UCSD-AML1 (cell line): Measurements from ENCODE around the gene ZDHHC3.
"Not testable (repeated sequence)": the region's sequence is repeated elsewhere in the genome, so short reads cannot be mapped to it uniquely, and the experiment has no call there.

Experiments used
- DNase-seq: peaks from one replicate; lab custom pipeline; 2025; ENCODE audit not compliant: unreplicated experiment; lab: John Stamatoyannopoulos, UW

Gene ZDHHC3

DNA sequence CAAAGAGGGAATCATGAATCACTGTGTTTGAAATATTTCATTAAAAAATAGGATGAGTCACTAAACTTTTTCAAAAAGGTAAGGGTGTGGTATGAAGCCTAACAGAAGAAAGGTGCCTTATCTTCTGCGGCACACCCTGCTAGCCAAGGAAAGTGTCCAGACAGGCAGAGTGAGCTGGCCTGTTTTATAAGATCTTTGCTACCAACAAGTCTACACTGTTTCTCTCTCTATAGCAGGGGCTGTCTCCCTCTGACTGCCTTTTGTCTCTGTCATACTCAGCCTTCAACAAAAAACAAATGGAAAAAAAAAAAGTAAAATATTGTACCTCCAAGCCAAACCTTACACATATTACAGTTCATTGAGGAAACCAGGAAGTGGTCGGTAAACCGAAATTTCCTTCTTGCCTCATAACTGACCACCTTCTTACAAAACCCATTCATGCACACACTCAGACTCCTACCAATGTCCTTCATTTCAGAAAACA, 9.1 kb downstream of the ZDHHC3 start:
- no peak for DNase-seq

DNA sequence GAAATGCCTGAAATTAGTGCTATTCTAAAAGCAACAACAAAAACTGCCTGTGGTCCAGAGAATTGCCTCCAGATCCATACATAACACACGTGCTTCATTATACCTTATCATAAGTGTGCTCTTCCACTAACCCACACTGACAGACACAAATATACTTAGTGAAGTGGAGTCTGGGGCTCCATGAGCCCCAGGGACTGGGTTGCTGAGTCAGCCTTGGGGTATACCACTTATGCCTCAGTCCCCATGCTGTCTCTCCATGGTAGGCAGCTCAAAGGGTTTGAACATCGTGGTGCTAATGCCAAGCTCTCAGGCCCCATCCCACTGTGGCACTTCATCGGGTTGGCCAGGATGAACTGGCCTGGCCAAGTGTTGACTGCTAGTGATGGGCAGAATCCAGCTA, 10.8 kb downstream of the ZDHHC3 start:
- no peak for DNase-seq

DNA sequence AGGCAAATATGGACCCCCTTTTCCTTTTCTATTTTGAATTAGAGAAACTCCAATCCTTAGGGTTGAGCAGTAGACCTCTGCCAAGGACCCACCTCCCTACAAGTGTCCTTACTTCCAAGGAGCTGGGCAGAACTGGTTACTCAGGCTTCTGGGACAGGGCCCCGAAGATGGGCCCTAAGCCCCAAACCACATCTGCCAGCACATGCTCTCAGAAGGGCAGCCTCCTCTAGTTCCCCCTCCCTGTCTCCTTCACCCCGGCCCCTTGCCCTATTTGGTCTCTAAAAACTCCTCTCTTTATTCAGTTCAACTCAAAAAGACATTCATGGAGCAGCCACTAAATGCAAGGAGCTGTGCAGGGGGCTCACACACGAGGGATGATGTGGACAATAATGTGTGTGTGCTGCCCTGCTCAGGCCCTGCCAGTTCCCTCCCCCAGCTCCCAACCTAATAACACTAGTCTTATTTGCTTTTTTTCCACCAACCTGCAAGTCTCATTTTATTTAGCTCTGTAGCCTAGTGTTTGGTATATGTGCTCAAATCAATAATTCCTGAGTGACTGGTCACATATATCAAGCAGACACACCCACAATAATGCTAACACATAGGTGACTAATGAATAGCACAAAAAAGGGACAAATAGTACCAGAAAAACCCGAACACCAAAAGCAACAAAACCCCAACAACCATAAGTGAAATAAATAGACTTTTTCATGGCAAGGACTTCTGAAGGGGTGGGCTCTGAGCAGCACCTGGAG, 12.2 kb downstream of the ZDHHC3 start:
- DNase-seq, result no peak

DNA sequence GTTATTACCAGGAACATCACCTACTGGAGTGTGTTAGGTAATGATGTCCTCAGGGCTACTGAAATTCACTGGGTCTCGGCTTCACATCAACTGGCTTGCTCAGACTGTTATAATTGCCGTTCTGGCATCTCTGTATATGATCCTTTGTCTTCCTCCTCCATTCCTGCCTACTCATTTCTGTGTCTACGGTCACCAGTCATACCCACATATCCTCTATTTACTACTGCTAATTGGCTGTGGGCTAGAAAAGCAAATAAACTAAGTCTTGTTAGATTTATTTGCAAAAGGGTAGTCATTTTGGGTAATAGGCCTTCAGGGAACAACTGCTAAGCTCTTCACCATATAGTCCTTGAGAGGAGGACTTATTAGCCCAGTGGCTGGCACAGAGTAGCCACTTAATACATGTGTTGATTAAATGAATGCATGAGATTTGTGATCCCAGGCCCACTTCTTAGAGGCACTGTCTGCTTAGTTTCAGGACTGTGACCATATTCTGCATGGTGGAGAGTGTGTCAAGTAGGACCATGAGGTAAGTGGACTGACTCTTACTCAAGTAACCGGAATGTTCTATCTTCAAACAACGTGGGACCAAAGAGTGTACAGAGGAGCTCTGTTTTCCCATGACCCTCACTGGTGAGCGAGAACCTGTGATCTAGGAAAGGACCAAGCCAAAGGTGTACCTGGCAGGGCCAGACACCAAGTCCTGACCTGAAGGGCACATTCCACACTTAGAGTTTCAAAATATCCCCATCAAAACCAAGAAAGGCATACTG, 13.2 kb downstream of the ZDHHC3 start:
- no peak for DNase-seq

DNA sequence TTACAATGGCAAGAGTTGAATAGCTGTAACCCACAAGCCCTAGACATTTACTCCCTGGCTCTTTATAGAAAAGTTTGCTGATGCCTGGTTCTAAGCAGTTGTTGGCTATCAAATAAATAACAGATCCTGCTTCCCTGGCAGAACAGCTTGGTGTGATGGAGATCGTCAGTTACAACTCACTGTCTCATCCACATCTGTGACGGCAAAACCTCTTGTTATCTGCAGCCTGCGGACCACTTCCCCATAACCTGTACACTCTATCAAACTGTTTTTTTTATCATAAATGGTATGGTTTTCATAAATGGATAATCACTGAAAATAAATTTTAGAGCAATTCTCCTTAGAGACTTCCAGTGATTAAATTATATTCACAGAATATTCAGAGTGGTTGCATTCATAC, 14.1 kb downstream of the ZDHHC3 start:
- DNase-seq, result no peak

DNA sequence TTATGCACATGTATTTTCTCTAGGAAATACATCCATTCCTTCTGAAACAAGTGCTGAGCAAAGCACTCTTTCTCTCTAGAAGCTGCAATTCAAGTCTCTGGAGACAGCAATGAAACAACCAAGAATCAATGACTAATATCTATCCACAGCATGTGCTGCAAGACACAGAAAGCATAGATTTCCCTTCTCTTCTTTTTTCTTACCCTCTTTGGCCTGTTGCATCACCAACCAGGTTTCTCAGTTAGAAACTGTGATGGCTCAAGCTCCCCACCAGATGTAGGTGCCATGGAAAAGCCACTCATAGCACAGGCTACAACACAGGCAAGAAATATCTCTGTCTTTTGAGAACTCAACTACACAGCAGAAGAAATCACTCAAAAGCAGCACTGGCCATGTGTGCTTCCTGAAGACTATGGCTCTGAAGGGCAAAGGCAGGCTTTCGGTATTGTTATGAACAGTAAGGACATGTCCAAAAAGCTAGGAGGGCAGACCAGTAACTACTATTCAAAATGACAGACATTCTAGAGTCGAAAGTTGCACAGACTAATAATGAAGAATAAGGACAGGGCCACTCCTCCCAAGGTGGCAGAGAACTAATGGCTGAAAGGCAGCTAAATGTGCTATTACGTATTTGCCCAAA, 15.5 kb downstream of the ZDHHC3 start:
- no peak for DNase-seq

DNA sequence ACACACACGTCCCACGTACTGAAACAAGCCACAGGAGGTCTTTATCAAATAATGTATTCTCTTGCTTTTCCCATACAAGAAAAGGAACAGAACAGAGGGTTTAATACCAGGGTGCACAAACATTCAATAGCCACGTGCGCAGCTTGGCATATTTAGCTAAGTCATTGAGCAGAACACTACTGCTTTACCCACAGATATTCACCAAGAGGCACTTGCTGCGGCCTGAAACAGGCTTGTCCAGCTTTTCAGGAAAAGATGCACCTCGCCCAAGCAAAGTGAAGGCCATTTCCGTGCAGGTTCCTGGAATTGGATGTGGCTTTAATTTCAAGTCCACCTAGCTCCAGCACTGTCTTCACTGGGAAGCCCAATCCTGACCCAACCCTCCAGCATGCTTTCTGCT, 17.6 kb downstream of the ZDHHC3 start:
- no peak for DNase-seq

DNA sequence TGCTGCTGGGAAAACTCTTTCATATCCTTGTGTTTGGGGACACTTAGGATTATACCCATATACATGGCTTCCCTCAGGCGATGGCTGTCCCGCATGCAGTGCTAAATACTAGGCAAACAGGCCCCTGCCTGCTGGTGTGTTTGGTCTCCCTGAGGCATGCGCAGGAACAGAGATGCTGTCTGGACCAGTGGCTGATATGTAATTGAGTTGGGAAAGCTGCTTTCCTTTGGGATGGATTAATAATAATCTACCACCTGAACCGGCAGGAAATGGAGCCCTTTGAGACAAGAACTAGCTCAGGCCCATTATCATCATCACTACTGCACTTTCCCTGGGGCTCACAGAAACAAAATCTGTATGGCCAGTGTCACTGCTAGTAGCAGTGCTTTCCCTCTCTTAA, 18.0 kb downstream of the ZDHHC3 start:
- no peak for DNase-seq

DNA sequence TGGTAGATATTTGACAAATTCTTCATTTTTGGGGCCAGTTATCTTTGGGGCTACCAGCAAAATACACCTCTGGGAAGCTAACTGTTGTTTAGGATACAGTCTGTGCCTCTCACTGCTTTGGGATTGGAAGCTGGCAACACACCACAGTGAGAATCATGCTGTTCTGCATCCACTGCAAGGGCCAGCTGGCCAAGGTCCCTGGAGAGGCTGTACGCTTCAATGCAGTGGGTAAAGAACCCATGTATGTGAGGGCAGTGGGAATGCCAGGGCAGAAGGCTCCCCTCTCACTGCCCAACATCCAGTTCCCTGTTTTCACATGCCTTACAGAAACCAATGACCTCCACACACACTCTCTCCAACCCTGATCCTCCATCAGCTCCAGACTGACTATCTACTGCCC, 20.1 kb downstream of the ZDHHC3 start:
- DNase-seq, result no peak

DNA sequence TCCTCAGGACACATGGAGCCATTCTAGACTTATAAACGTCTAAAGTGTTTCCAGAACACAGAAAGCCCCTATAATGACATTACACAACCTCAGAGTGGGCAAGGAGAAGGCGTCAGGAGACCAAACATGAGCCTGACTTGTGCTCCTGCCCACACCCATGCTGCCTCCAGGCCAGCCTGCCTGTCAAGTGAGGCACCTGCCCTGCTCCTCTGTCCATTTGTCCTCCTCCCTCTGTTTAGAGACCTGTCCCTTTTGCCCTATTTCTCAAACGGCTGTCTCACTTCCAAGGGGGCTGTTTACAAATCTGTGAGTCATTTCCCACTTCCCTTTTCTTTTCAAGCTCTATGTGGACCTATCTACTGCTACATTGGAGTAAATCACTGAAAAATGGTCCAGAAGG, 21.0 kb downstream of the ZDHHC3 start:
- no peak for DNase-seq

DNA sequence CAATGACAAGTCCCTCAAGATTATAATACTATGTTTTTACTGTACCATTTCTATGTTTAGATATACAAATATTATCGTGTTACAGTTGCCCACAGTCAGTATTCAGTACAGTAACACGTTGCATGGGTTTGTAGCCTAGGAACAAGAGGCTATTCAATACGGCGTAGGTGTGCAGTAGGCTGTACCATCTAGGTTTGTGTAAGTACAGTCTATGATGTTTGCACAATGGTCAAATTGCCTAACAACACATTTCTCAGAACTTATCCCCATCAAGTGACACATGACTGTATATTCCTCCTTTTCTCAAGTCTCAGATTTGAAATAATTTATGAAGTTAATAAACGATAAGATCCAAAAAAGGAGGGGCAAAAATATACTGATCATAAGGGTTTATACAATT, 21.7 kb downstream of the ZDHHC3 start:
- no peak for DNase-seq

DNA sequence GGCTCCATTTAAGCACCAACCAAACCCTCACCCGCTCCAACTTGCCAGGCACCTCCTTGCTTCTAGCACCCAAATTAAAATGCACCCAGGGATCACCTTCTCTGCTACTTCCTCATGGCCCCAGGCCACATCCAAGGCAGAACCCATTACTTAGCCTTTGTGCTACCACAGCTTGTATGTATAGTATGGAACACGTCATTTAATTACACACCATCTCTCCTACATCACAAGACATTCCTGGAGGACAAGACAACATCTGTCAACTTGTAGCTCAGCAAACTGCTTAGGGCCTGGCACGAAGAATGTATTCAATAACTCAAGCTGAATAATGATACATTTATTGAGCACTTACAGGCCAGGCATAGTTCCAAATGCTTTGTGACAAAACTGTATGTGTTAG, 23.3 kb downstream of the ZDHHC3 start:
- no peak for DNase-seq

DNA sequence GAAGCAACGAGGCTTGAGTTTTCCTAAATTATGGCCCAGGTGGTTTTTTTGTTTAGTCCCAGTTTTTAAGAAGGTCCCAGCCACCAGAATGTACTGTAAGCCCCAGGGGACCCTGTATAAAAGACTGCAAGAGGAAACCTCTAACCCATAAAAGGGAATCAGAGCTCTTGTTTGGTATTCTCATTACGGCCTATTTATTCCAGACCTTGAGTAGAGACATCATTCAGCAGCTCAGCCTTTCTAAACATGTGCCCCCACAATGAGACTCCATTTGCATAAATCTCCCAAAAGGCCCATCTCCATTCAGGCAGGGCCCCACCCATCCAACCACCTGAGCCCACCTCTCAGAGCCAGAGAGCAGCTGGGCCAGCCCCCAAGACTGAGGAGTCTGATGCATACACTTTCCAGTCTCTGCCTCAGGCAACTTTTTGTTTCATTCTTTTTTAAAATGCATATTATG, 25.7 kb downstream of the ZDHHC3 start:
- DNase-seq, result no peak

DNA sequence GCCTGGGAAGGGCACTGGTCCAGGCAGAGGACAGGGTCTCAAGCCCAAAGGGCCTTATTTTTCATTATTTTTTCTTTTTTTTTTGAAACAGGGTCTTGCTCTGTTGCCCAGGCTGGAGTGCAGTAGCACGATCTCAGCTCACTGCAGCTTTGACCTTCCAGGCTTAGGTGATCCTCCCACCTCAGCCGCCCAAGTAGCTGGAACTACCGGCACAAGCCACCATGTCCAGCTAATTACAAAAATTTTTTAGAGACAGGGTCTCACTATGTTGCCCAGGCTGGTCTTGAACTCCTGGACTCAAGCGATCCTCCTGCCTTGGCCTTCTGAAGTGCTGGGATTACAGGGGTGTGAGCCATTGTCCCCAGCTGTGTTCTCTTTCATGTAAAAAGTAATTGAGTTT, 26.2 kb downstream of the ZDHHC3 start:
- DNase-seq, result not testable (repeated sequence)

DNA sequence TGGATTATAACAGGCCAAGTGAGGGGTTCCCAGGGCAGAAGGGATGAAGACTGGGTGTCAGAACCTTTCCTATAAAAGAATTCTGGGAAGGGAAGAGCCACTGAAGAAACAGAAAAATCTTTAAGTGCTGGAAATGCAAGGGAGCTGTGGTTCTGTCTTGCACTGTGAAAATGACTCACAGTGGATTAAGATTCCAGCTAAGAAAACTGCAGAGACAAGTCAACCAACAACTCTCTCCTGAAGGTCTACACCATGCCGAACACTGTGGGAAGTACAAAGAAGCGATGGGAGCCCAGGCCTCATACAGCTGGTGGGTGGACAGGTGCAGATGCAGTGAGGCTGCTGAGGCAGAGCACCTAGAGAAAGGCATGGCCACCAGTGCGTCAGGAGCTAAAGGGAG, 27.7 kb downstream of the ZDHHC3 start:
- no peak for DNase-seq

DNA sequence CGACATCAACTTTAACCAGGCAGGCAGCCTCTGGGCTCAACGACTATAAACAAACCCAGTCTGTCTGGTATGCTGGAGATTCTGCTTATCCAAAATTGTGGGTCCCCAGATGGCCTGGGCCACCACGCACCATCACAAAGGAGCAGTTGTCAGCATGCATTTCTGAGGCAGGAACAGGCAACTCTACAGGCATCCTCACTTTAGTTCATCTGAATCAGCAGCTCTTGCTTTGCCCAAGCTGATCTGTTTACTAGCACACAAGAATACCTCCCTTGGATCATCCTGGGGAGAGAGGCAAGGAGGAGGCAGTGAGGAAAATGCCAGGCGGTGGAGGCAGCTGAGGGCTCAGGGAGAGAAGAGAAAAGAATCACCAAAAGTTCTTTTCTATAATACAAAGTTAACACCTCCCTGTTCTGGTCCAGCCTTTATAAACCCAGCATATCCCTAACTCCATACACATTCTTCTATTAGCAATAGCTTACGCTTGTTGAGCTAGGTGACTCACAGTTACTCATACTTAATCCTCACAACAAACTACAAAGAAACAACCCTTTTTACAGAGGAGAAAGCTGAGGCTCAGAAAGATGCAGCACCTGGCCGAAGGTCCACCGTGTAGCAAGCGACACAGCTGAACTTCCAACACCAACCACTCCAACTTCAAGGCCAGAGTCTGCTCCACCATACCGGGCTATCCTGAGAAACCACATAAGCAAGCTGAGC, 33.6 kb downstream of the ZDHHC3 start:
- DNase-seq, result no peak

DNA sequence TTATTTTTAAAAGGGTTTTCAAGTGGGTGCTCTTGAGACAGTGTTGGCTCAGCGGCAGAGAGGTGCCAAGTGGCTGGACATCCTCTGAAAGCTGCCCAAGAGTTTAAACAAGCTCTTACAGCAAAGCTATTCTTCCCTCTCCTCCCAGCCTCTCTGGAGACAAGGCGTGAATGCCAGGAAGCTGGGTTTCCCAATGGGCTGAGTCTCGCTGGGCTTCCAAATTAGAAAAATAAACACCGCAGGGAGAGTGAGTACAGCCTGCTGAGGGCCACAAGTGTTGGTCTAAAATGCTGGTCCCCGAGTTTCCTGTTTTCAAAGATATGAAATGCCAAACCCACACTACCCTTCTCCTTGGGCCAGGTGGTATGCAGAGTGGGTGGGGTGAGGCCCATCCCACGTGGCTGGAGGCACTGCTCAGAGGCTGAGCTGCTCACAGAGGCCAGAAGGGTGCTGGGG, 36.4 kb downstream of the ZDHHC3 start:
- DNase-seq, result no peak

DNA sequence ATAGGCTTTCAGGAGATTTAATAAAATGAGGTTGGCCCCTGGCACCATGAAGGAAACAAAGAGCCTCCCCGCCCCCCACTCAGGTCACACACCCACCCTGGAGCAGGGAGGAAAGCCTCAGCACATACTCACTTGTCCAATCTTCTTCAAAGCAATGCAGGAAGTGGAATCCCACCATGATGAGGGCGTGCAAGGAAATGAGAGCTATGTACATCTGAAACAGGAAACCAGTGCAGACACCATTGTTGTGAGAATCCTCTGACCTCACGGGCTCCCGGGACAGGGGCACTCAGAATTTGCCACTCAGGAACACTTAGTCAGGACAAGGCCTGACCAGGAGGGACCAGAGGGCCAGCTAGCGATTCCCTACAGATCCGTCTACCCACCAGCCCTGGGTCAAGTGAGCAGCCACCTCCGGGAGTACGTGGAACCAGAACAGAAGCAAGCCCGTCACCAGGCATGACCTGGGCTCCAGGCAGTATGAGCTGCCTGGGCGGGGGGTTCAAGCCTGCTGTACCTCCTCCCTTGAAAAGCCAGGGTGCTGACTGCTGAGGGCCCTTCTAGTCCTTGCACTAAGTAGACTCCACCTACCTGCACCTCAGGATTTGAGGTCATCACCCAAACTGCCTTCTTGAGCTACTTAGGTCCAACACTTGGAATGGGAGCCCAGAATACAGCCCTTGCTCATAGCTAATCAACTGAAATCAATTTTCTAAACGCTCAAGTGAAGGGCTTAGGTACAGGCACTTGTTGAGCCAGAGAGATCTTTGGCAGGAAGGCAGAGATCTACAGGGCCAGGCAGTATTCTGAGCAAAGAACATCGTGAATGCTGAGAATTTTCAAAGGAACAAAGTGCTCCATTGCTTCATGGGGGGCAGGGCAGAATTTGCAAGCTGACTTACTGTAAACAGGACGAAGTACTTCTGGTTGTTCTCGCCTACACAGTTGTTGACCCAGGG, 42.7 kb downstream of the ZDHHC3 start:
- DNase-seq, result no peak

DNA sequence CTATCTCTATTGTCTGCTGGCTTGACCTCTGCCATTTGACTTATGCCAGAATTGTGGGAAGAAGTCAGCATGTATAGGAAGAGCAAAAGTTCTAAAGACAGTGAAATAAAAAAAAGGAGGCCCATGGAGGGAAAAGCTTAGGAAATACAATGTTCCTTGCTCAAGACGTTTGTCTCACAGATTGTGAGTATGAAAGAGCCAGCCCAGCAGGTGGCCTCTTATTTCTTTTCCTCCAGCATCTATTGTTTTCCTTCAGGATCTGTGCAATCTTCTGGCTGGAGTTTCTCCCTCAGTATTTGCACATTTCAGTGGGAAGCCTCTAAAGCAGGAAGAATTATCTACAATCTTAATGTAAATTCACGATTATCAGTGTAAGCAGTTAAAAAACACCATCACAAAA, 43.7 kb downstream of the ZDHHC3 start:
- DNase-seq, result no peak

DNA sequence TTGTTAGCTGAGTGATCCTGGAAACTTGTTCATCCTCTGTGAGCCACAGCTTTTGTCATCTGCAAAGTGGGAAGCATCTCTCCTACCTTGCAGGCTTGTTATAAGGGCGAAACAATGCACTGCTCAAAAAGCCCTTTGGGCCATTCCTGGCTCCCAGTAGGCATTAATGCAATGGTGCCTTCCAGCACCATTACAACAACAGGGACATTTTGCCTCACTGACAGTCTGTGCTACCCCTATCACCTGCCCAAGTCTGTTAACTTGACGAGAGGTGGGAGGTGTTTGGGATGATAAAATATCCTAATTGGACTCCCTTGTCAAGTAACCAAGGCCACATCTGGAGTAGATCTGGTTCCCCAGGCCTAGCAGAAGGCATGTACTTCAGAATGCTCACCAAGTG, 44.2 kb downstream of the ZDHHC3 start:
- DNase-seq, result no peak
